WTC11 (cell line): ENCODE data around the gene C4orf50. TPM values are rescaled to one million over a fixed set of nuclear protein-coding genes. Genes with fewer than 3 reads are reported as not detected.

ENCODE experiments used
- ATAC-seq: fragments of 200-7000 bp; cut with Tn5 transposase; 2 replicates; pipeline ENCODE4 v1.10.0; 2021; ENCODE audit warnings: mild to moderate bottlenecking, moderate library complexity
- CTCF ChIA-PET: fragments of 300-600 bp; sonication (Branson Sonifier 250); formaldehyde crosslinking; loops from one replicate; lab custom pipeline; 2021; ENCODE audit warnings: antibody characterized with exemption; lab: Charles Lee
- POLR2A ChIA-PET: fragments of 350-600 bp; sonication (Branson Sonifier 250); formaldehyde crosslinking; loops from one replicate; lab custom pipeline; 2021; ENCODE audit warnings: antibody characterized with exemption; lab: Charles Lee
- DNase-seq: peaks from one replicate; pipeline ENCODE4 v3.0.0; 2021; ENCODE audit warnings: low spot score
- H3K27ac Mint-ChIP-seq: 2 replicates; pipeline ENCODE4 v1.8.0; 2021; ENCODE audit warnings: mixed read lengths
- H3K27me3 Mint-ChIP-seq: 2 replicates; pipeline ENCODE4 v1.8.0; 2021; ENCODE audit warnings: low read depth, mild to moderate bottlenecking, moderate library complexity, mixed read lengths
- H3K36me3 Mint-ChIP-seq: 2 replicates; pipeline ENCODE4 v1.8.0; 2021; ENCODE audit warnings: mixed read lengths
- H3K4me1 Mint-ChIP-seq: 2 replicates; pipeline ENCODE4 v1.8.0; 2022; ENCODE audit warnings: mixed read lengths
- H3K4me3 Mint-ChIP-seq: 2 replicates; pipeline ENCODE4 v1.8.0; 2021; ENCODE audit warnings: mild to moderate bottlenecking, moderate library complexity, mixed read lengths
- H3K9me3 Mint-ChIP-seq: 2 replicates; pipeline ENCODE4 v1.8.0; 2021; ENCODE audit warnings: mixed read lengths
- ATF1 ChIP-seq: sonication (generic); formaldehyde crosslinking; IDR thresholded peaks from 2 replicates; pipeline ENCODE4 v1.8.1; 2023; ENCODE audit warnings: mild to moderate bottlenecking, moderate library complexity, missing genetic modification reagents
- CBFB ChIP-seq: sonication (generic); formaldehyde crosslinking; IDR thresholded peaks from 2 replicates; pipeline ENCODE4 v1.8.1; 2022; ENCODE audit warnings: mild to moderate bottlenecking, low read depth, missing genetic modification reagents
- ELF4 ChIP-seq: sonication (generic); formaldehyde crosslinking; IDR thresholded peaks from 2 replicates; pipeline ENCODE4 v1.8.1; 2022; ENCODE audit warnings: low read depth, mild to moderate bottlenecking, moderate library complexity, missing genetic modification reagents
- EMX1 ChIP-seq: fragments of 250-450 bp; sonication (Bioruptor Pico); IDR thresholded peaks from 2 replicates; pipeline ENCODE4 v1.8.0; 2021; ENCODE audit warnings: mild to moderate bottlenecking
- ESRRA ChIP-seq: sonication (generic); formaldehyde crosslinking; IDR thresholded peaks from 2 replicates; pipeline ENCODE4 v1.8.1; 2022; ENCODE audit warnings: mild to moderate bottlenecking, missing genetic modification reagents, borderline replicate concordance
- FOXP1 ChIP-seq: sonication (generic); formaldehyde crosslinking; IDR thresholded peaks from 2 replicates; pipeline ENCODE4 v1.8.0; 2022; ENCODE audit warnings: missing genetic modification reagents, mild to moderate bottlenecking, moderate library complexity, borderline replicate concordance
- GABPB1 ChIP-seq: sonication (generic); formaldehyde crosslinking; IDR thresholded peaks from 2 replicates; pipeline ENCODE4 v1.8.1; 2023; ENCODE audit warnings: mild to moderate bottlenecking, missing genetic modification reagents
- GRHL2 ChIP-seq: fragments of 250-450 bp; sonication (Bioruptor Pico); IDR thresholded peaks from 2 replicates; pipeline ENCODE4 v1.8.0; 2022; ENCODE audit warnings: mild to moderate bottlenecking, moderate library complexity; ENCODE audit not compliant: insufficient replicate concordance, severe bottlenecking
- GTF2I ChIP-seq: fragments of 250-450 bp; sonication (Bioruptor Pico); conservative IDR thresholded peaks from 2 replicates; pipeline ENCODE4 v1.4.0; 2021; ENCODE audit warnings: mild to moderate bottlenecking
- NFATC4 ChIP-seq: fragments of 250-450 bp; sonication (Bioruptor Pico); IDR thresholded peaks from 2 replicates; pipeline ENCODE4 v1.9.0; 2021; ENCODE audit warnings: mild to moderate bottlenecking
- NR1H2 ChIP-seq: sonication (generic); formaldehyde crosslinking; IDR thresholded peaks from 2 replicates; pipeline ENCODE4 v1.9.0; 2021; ENCODE audit warnings: mild to moderate bottlenecking, moderate library complexity, missing genetic modification reagents
- NR3C1 ChIP-seq: sonication (generic); formaldehyde crosslinking; conservative IDR thresholded peaks from 2 replicates; pipeline ENCODE4 v1.8.1; 2023; ENCODE audit warnings: low read depth, mild to moderate bottlenecking, missing genetic modification reagents
- RELA ChIP-seq: sonication (generic); formaldehyde crosslinking; IDR thresholded peaks from 2 replicates; pipeline ENCODE4 v1.8.1; 2022; ENCODE audit warnings: missing genetic modification reagents, mild to moderate bottlenecking, borderline replicate concordance
- SOX15 ChIP-seq: fragments of 250-450 bp; sonication (Bioruptor Pico); IDR thresholded peaks from 2 replicates; pipeline ENCODE4 v1.9.0; 2021; ENCODE audit warnings: mild to moderate bottlenecking
- SP1 ChIP-seq: sonication (generic); formaldehyde crosslinking; conservative IDR thresholded peaks from 2 replicates; pipeline ENCODE4 v1.8.1; 2022; ENCODE audit warnings: missing genetic modification reagents
- TCF7 ChIP-seq: sonication (generic); formaldehyde crosslinking; IDR thresholded peaks from 2 replicates; pipeline ENCODE4 v1.8.0; 2022; ENCODE audit warnings: mild to moderate bottlenecking, low read depth, missing genetic modification reagents, moderate library complexity
- ZBTB21 ChIP-seq: sonication (generic); formaldehyde crosslinking; IDR thresholded peaks from 2 replicates; pipeline ENCODE4 v1.8.1; 2023; ENCODE audit warnings: mild to moderate bottlenecking, missing genetic modification reagents, borderline replicate concordance
- ZNF416 ChIP-seq: fragments of 250-450 bp; sonication (Bioruptor Pico); IDR thresholded peaks from 2 replicates; pipeline ENCODE4 v1.9.0; 2021; ENCODE audit warnings: mild to moderate bottlenecking, inconsistent platforms
- total RNA-seq: library from RNA; stranded (reverse); gene quantifications from 3 replicates; pipeline ENCODE4 v1.2.3, GENCODE V29; 2021
- TF ChIP-seq, protein P1 (sequence below): sonication (generic); formaldehyde crosslinking; IDR thresholded peaks from 2 replicates; pipeline ENCODE4 v1.8.0; 2022; ENCODE audit warnings: mild to moderate bottlenecking, missing genetic modification reagents
- TF ChIP-seq, protein P2 (sequence below): fragments of 250-450 bp; sonication (Bioruptor Pico); IDR thresholded peaks from 2 replicates; pipeline ENCODE4 v1.9.0; 2021; ENCODE audit warnings: moderate library complexity, mild to moderate bottlenecking, inconsistent platforms, borderline replicate concordance
- TF ChIP-seq, protein P3 (sequence below): sonication (generic); formaldehyde crosslinking; IDR thresholded peaks from 2 replicates; pipeline ENCODE4 v1.8.0; 2023; ENCODE audit warnings: missing genetic modification reagents
- TF ChIP-seq, protein P4 (sequence below): sonication (generic); formaldehyde crosslinking; conservative IDR thresholded peaks from 2 replicates; pipeline ENCODE4 v1.8.1; 2023; ENCODE audit warnings: mild to moderate bottlenecking, low read depth, missing genetic modification reagents, moderate library complexity
- TF ChIP-seq, protein P5 (sequence below): fragments of 250-450 bp; sonication (Bioruptor Pico); IDR thresholded peaks from 2 replicates; pipeline ENCODE4 v1.9.0; 2021; ENCODE audit warnings: mild to moderate bottlenecking

Gene C4orf50
- total RNA-seq, 1 experiment from 2014 or later = 0.17 TPM

DNA sequence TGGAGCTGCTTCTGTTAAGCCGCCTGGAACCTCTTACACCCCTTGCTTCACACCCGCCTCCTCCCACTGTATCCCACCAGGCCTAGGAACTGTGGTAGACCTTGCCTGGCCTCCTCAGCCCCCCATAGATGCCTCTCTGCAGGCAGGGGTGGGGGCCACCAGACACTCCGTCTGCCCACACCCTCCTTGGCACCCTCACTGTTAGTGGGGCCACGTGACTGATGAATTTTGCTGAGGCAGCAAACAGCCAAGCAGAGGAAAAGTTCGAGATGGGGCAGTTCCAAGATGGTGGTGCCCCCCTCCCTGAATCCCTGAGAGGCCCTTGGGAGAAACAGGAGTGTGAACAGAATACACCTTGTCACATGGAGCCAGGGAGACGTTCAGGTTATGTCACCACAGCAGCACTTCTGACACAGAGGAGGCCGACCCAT lies 41.2 kb upstream of the C4orf50 start:
- TF ChIP-seq ATF1 (CRISPR knock-in tag) (no peak), TCF7 (CRISPR knock-in tag) (no peak), ZNF416 (no peak), ESRRA (no peak), EMX1 (CRISPR knock-in tag) (no peak), CBFB (CRISPR knock-in tag) (no peak), ZBTB21 (CRISPR knock-in tag) (no peak)
- TF ChIP-seq, protein P1, sequence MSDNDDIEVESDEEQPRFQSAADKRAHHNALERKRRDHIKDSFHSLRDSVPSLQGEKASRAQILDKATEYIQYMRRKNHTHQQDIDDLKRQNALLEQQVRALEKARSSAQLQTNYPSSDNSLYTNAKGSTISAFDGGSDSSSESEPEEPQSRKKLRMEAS = no peak
- TF ChIP-seq, protein P2, sequence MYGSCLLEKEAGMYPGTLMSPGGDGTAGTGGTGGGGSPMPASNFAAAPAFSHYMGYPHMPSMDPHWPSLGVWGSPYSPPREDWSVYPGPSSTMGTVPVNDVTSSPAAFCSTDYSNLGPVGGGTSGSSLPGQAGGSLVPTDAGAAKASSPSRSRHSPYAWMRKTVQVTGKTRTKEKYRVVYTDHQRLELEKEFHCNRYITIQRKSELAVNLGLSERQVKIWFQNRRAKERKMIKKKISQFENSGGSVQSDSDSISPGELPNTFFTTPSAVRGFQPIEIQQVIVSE (CRISPR knock-in tag) = no peak
- TF ChIP-seq, all 79 proteins: peak for 0
- Mint-ChIP-seq H3K9me3 (peaks cover 27% of the 10 kb centered on the region), H3K27me3 (no peaks in the 10 kb centered on the region; the same call in 1 of the 2 replicates), H3K4me1 (no peaks in the 10 kb centered on the region), H3K4me3 (no peak overlapping the region), H3K27ac (no peak overlapping the region), H3K36me3 (peaks cover 38% of the 10 kb centered on the region)
- ATAC-seq (no peak), DNase-seq (no peak)
- CTCF ChIA-PET = interaction anchor here (1.0 kb wide), 1 partner anchor 61 kb away, joined by 4 read pairs; no protein-coding TSS in a partner anchor
- POLR2A ChIA-PET = no interaction called here

DNA sequence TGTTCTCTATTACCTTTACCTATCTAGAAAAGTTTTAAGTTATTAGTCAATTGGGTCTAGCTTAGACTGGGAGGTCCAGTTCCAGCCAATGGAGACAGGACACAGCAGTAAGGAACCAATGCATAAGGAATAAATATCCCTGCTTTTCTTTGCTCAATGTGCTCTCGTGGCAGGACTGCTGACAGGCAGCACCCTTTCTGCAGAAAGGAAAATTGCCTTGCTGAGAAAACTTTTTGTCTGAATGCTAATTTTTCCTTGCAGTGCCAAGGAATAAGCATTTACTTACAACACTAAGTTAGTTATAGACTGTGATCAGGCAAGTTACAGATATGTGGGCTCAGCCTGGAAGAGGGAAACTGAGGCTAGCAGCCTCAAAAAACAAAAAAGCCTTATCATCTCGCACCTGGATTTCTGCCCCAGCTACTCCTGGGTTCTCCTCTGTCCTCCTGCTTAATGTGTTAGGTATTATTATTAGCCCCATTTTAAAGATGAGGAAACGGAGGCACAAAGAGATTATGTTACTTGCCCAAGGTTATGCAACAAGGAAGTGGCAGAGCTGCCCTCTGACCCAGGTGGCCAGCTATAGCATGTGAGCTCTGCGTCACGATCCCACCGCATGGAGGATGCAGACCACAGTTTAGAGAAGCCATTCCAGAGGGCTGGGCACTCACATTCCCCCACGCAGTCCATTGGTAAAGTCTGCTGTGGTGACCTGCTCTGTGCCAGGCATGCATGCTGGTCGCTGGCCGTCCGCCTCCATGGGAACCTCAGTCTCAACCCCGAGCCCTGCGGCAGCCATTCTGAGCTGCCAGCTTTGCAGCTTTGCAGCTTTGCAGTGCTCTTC lies 40.5 kb upstream of the C4orf50 start:
- H3K4me3 Mint-ChIP-seq = no peak overlapping the region
- TF ChIP-seq GRHL2 (CRISPR knock-in tag) (no peak), SOX15 (no peak), GTF2I (CRISPR knock-in tag) (no peak), NR1H2 (CRISPR knock-in tag) (no peak)
- TF ChIP-seq, protein P3, sequence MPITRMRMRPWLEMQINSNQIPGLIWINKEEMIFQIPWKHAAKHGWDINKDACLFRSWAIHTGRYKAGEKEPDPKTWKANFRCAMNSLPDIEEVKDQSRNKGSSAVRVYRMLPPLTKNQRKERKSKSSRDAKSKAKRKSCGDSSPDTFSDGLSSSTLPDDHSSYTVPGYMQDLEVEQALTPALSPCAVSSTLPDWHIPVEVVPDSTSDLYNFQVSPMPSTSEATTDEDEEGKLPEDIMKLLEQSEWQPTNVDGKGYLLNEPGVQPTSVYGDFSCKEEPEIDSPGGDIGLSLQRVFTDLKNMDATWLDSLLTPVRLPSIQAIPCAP = no peak
- no peak for DNase-seq
- peaks cover 27% of the 10 kb centered on the region for H3K9me3 Mint-ChIP-seq
- no peaks in the 10 kb centered on the region for H3K4me1 Mint-ChIP-seq
- ChIA-PET CTCF (interaction anchor here (1.0 kb wide), 1 partner anchor 60 kb away, joined by 4 read pairs; no protein-coding TSS in a partner anchor), POLR2A (interaction anchor here (0.6 kb wide), 1 partner anchor 212 kb away, joined by 4 read pairs; no protein-coding TSS in a partner anchor)
- H3K27me3 Mint-ChIP-seq = no peaks in the 10 kb centered on the region; the same call in 1 of the 2 replicates
- no peak for ATAC-seq
- peaks cover 38% of the 10 kb centered on the region for H3K36me3 Mint-ChIP-seq
- no peak overlapping the region for H3K27ac Mint-ChIP-seq

DNA sequence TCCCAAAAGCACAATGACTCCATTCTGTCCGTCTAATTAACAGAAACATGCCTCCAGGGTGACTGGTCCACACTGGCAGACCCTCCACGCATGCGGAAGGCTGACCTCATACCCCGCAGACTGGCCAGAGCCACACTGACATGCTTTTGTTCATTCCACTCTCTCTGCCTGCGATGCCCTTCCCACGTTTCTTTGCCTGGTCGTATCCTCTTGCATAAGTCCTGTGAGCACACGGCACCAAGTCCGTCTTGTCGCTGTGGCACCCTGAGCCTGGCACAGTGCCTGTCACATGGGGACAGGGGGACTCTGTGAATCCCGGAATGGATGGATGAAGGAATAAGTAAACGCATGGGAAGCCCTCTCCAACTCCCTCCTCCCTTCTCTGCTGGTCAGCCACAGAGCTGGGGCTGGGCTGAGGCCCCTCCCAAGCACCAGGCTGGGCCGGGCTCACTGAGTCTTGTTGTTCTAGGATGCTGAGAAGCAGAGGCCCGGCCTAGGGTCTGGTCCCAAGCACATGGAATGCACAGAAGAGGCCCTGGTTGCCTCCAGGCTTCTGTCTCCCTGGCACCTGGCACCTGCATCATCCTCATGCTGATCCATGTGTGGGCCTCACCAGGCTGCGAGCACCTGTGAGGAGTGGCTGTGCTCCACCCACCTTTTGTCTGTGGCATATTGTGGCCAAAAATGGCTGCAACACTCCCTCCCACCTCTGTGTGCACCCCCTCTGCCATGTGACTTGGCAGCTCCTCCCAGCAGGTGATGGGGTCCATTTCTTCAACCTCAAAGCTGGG lies 38.9 kb upstream of the C4orf50 start:
- Mint-ChIP-seq H3K9me3 (peaks cover 27% of the 10 kb centered on the region), H3K4me3 (no peak overlapping the region), H3K27me3 (no peaks in the 10 kb centered on the region), H3K27ac (no peak overlapping the region), H3K4me1 (no peaks in the 10 kb centered on the region), H3K36me3 (peaks cover 38% of the 10 kb centered on the region)
- DNase-seq = no peak
- CTCF ChIA-PET = interaction anchor here (1.2 kb wide), 1 partner anchor 37 kb away, joined by 4 read pairs; no protein-coding TSS in a partner anchor
- TF ChIP-seq SP1 (CRISPR knock-in tag) = no peak
- TF ChIP-seq FOXP1 = no peak
- no peak for TF ChIP-seq RELA (CRISPR knock-in tag)
- TF ChIP-seq GABPB1 (CRISPR knock-in tag) = no peak
- TF ChIP-seq, protein P4, sequence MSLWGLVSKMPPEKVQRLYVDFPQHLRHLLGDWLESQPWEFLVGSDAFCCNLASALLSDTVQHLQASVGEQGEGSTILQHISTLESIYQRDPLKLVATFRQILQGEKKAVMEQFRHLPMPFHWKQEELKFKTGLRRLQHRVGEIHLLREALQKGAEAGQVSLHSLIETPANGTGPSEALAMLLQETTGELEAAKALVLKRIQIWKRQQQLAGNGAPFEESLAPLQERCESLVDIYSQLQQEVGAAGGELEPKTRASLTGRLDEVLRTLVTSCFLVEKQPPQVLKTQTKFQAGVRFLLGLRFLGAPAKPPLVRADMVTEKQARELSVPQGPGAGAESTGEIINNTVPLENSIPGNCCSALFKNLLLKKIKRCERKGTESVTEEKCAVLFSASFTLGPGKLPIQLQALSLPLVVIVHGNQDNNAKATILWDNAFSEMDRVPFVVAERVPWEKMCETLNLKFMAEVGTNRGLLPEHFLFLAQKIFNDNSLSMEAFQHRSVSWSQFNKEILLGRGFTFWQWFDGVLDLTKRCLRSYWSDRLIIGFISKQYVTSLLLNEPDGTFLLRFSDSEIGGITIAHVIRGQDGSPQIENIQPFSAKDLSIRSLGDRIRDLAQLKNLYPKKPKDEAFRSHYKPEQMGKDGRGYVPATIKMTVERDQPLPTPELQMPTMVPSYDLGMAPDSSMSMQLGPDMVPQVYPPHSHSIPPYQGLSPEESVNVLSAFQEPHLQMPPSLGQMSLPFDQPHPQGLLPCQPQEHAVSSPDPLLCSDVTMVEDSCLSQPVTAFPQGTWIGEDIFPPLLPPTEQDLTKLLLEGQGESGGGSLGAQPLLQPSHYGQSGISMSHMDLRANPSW (CRISPR knock-in tag) = no peak
- no peak for TF ChIP-seq SOX15
- no peak for TF ChIP-seq ELF4 (CRISPR knock-in tag)
- TF ChIP-seq NR3C1 (CRISPR knock-in tag) = no peak
- TF ChIP-seq, protein P5, sequence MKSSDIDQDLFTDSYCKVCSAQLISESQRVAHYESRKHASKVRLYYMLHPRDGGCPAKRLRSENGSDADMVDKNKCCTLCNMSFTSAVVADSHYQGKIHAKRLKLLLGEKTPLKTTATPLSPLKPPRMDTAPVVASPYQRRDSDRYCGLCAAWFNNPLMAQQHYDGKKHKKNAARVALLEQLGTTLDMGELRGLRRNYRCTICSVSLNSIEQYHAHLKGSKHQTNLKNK (CRISPR knock-in tag) = no peak
- no peak for TF ChIP-seq NFATC4 (CRISPR knock-in tag)
- no peak for ATAC-seq
- POLR2A ChIA-PET = no interaction called here
